H1 (cell line): Measurements from ENCODE around the gene CYP11A1. TPM values are rescaled to one million over a fixed set of nuclear protein-coding genes. Genes with fewer than 3 reads are reported as not detected.
A peak's percentile ranks its signal among the peaks of the same experiment; 100 is the strongest.

Experiments
- CTCF ChIA-PET: fragments of 300-600 bp; sonication (Branson Sonifier 250); formaldehyde crosslinking; loops from one replicate; lab custom pipeline; 2021; ENCODE audit not compliant: partially characterized antibody; lab: Charles Lee
- POLR2A ChIA-PET: fragments of 300-600 bp; sonication (Branson Sonifier 250); formaldehyde crosslinking; loops from one replicate; lab custom pipeline; 2021; ENCODE audit warnings: inconsistent platforms; ENCODE audit not compliant: partially characterized antibody; lab: Charles Lee
- DNase-seq, 2 experiments: peaks; one replicate each; pipeline versions ENCODE4 v3.0.0 to v3.0.0-alpha.2; 2010 to 2022; ENCODE audit warnings: low spot score in 2 of 2, low read depth in 1 of 2, mixed read lengths in 1 of 2
- FAIRE-seq: peaks from 2 replicates; lab custom pipeline; 2011; peaks lifted over from hg19 to GRCh38; lab: Jason Lieb, UNC
- H2AFZ ChIP-seq: 2 replicates; pipeline ENCODE4 v1.8.1; 2012; ENCODE audit warnings: low read length, inconsistent platforms
- H2AK5ac ChIP-seq: 2 replicates; pipeline ENCODE4 v1.6.1; 2013; ENCODE audit warnings: low read depth, low read length
- H2BK120ac ChIP-seq: replicated peaks from 2 replicates; pipeline ENCODE3; 2013; ENCODE audit warnings: low read depth, low read length, inconsistent platforms
- H2BK12ac ChIP-seq: 2 replicates; pipeline ENCODE4 v1.6.1; 2013; ENCODE audit warnings: low read depth, low read length
- H2BK15ac ChIP-seq: 2 replicates; pipeline ENCODE4 v1.6.1; 2013; ENCODE audit warnings: low read length
- H2BK20ac ChIP-seq: 2 replicates; pipeline ENCODE4 v1.6.1; 2013; ENCODE audit warnings: low read length
- H2BK5ac ChIP-seq: 2 replicates; pipeline ENCODE4 v1.6.1; 2013; ENCODE audit warnings: low read depth, low read length
- H3K14ac ChIP-seq: 2 replicates; pipeline ENCODE4 v1.6.1; 2013; ENCODE audit warnings: inconsistent platforms; ENCODE audit not compliant: insufficient read length
- H3K18ac ChIP-seq: 2 replicates; pipeline ENCODE4 v1.6.1; 2013; ENCODE audit warnings: low read length; ENCODE audit errors: extremely low read depth
- H3K23ac ChIP-seq: 2 replicates; pipeline ENCODE4 v1.6.1; 2013; ENCODE audit warnings: inconsistent platforms; ENCODE audit not compliant: insufficient read length
- H3K23me2 ChIP-seq: 2 replicates; pipeline ENCODE4 v1.6.1; 2013; ENCODE audit warnings: low read depth, low read length
- H3K27ac ChIP-seq: 2 replicates; pipeline ENCODE4 v1.6.1; 2011; ENCODE audit warnings: low read depth, low read length, inconsistent platforms
- H3K27me3 ChIP-seq, 4 experiments: replicated peaks in 1 of 4; 1 replicate in 1 of 4; 2 replicates in 3 of 4; pipeline versions ENCODE4 v1.6.1 to v1.8.1; 2011 to 2013; ENCODE audit warnings: low read length in 3 of 4, mild to moderate bottlenecking in 3 of 4, inconsistent platforms in 2 of 4, mixed read lengths in 2 of 4, moderate library complexity in 1 of 4; ENCODE audit not compliant: control insufficient read depth in 3 of 4, insufficient read depth in 3 of 4; ENCODE audit errors: extremely low read depth in 1 of 4
- H3K36me3 ChIP-seq, 4 experiments: 2 replicates each; pipeline versions ENCODE4 v1.6.1 to v1.8.1; 2011 to 2013; ENCODE audit warnings: mild to moderate bottlenecking in 4 of 4, low read length in 3 of 4, moderate library complexity in 2 of 4, control low read depth in 1 of 4, inconsistent platforms in 1 of 4; ENCODE audit not compliant: insufficient read depth in 4 of 4, control insufficient read depth in 2 of 4
- H3K4ac ChIP-seq: replicated peaks from 2 replicates; pipeline ENCODE3; 2013; ENCODE audit warnings: low read length, low read depth, mixed read lengths, inconsistent platforms; ENCODE audit not compliant: insufficient read length
- H3K4me1 ChIP-seq, 4 experiments: replicated peaks in 1 of 4; 1 replicate in 1 of 4; 2 replicates in 3 of 4; pipeline versions ENCODE4 v1.6.1 to v1.8.1; 2011 to 2013; ENCODE audit warnings: low read length in 3 of 4, inconsistent platforms in 2 of 4, mixed read lengths in 1 of 4; ENCODE audit not compliant: insufficient read depth in 4 of 4, control insufficient read depth in 3 of 4
- H3K4me2 ChIP-seq, 2 experiments: 2 replicates each; pipeline versions ENCODE4 v1.6.1 to v1.8.1; 2011 to 2013; ENCODE audit warnings: low read depth in 2 of 2, low read length in 2 of 2, control low read depth in 1 of 2, inconsistent platforms in 1 of 2, mild to moderate bottlenecking in 1 of 2; ENCODE audit not compliant: insufficient read depth in 1 of 2
- H3K4me3 ChIP-seq, 4 experiments: fragments of 200-600, 300-600 bp in 1 of 4; sonication (generic), shearing (Covaris generic), sonication (Bioruptor Twin) in 1 of 4; 2 replicates each; pipeline versions ENCODE4 v1.5.1 to v1.8.1; 2011 to 2016; ENCODE audit warnings: low read length in 4 of 4, low read depth in 3 of 4, control low read depth in 2 of 4, inconsistent platforms in 2 of 4, mild to moderate bottlenecking in 2 of 4, mixed read lengths in 1 of 4, moderate library complexity in 1 of 4; ENCODE audit not compliant: insufficient read depth in 2 of 4; ENCODE audit errors: extremely low read depth in 1 of 4
- H3K56ac ChIP-seq: replicated peaks from 2 replicates; pipeline ENCODE3; 2013; ENCODE audit warnings: low read depth, mild to moderate bottlenecking, mixed read lengths, low read length, inconsistent platforms; ENCODE audit not compliant: insufficient read length
- H3K79me1 ChIP-seq: 2 replicates; pipeline ENCODE4 v1.6.1; 2013; ENCODE audit warnings: low read depth, low read length, control low read depth
- H3K79me2 ChIP-seq, 2 experiments: 2 replicates each; pipeline versions ENCODE4 v1.6.1 to v1.8.1; 2012 to 2013; ENCODE audit warnings: low read length in 2 of 2, mild to moderate bottlenecking in 2 of 2, inconsistent platforms in 1 of 2; ENCODE audit not compliant: insufficient read depth in 2 of 2, control insufficient read depth in 1 of 2
- H3K9ac ChIP-seq, 4 experiments: replicated peaks in 1 of 4; 1 replicate in 1 of 4; 2 replicates in 3 of 4; pipeline versions ENCODE4 v1.6.1 to v1.8.1; 2011 to 2013; ENCODE audit warnings: low read depth in 3 of 4, low read length in 3 of 4, control low read depth in 2 of 4, mild to moderate bottlenecking in 2 of 4, moderate library complexity in 2 of 4, inconsistent platforms in 1 of 4; ENCODE audit errors: extremely low read depth in 1 of 4
- H3K9me3 ChIP-seq, 2 experiments: 2 replicates each; pipeline versions ENCODE4 v1.6.1 to v1.8.1; 2012 to 2013; ENCODE audit warnings: mild to moderate bottlenecking in 2 of 2, moderate library complexity in 2 of 2, control low read depth in 1 of 2, inconsistent platforms in 1 of 2, low read depth in 1 of 2, low read length in 1 of 2, mixed read lengths in 1 of 2; ENCODE audit not compliant: insufficient read depth in 2 of 2
- H4K20me1 ChIP-seq, 2 experiments: replicated peaks in 1 of 2; 2 replicates each; pipeline versions ENCODE3 to v1.8.1; 2011 to 2013; ENCODE audit warnings: inconsistent platforms in 2 of 2, low read length in 2 of 2, mild to moderate bottlenecking in 1 of 2; ENCODE audit not compliant: insufficient read depth in 2 of 2, control insufficient read depth in 1 of 2
- H4K5ac ChIP-seq: 2 replicates; pipeline ENCODE4 v1.6.1; 2013; ENCODE audit warnings: low read length, low read depth, mixed read lengths, inconsistent platforms; ENCODE audit not compliant: insufficient read length
- H4K8ac ChIP-seq: 2 replicates; pipeline ENCODE4 v1.8.0; 2013; ENCODE audit warnings: mild to moderate bottlenecking, moderate library complexity, low read length, inconsistent platforms; ENCODE audit not compliant: insufficient read depth; ENCODE audit errors: extremely low read depth
- H4K91ac ChIP-seq: replicated peaks from 2 replicates; pipeline ENCODE3; 2013; ENCODE audit warnings: low read length, mixed read lengths, inconsistent platforms; ENCODE audit not compliant: insufficient read length
- ASH2L ChIP-seq: fragments of 200-600, 300-600 bp; sonication (generic); IDR thresholded peaks from one replicate; pipeline ENCODE4 v1.7.1; 2017; ENCODE audit warnings: low read length
- EZH2 ChIP-seq: fragments of 200-600 bp; sonication (generic); IDR thresholded peaks from 2 replicates; pipeline ENCODE4 v1.7.1; 2012; ENCODE audit warnings: low read depth, mild to moderate bottlenecking, moderate library complexity, low read length, inconsistent platforms; ENCODE audit not compliant: severe bottlenecking
- KDM1A ChIP-seq: fragments of 200-600, 300-600 bp; sonication (generic); IDR thresholded peaks from 2 replicates; pipeline ENCODE4 v1.7.1; 2016; ENCODE audit warnings: mild to moderate bottlenecking, low read length, borderline replicate concordance
- RAD21 ChIP-seq, 2 experiments: IDR thresholded peaks in 1 of 2; conservative IDR thresholded peaks in 1 of 2; 2 replicates each; pipeline ENCODE4 v1.6.1; 2011; ENCODE audit warnings: low read depth in 2 of 2, low read length in 2 of 2, improper control_type of control experiment in 1 of 2, inconsistent platforms in 1 of 2, mild to moderate bottlenecking in 1 of 2, moderate library complexity in 1 of 2
- SIN3A ChIP-seq, 2 experiments: IDR thresholded peaks in 1 of 2; conservative IDR thresholded peaks in 1 of 2; 2 replicates each; pipeline ENCODE4 v1.6.1; 2011 to 2012; ENCODE audit warnings: low read length in 2 of 2, improper control_type of control experiment in 1 of 2, low read depth in 1 of 2, mild to moderate bottlenecking in 1 of 2
- WGBS, 2 experiments: shearing (Covaris generic) in 1 of 2; methylation state at CpG; one replicate each; pipeline versions ENCODE4 v1.1.6 to v1.1.7; 2013 to 2015; ENCODE audit warnings: low lambda C conversion rate in 2 of 2, mixed read lengths in 2 of 2, inconsistent platforms in 1 of 2, low coverage in 1 of 2, missing lambda C conversion rate in 1 of 2; ENCODE audit not compliant: insufficient replicate concordance in 2 of 2, insufficient coverage in 1 of 2, insufficient read length in 1 of 2; ENCODE audit errors: extremely low coverage in 1 of 2, missing lambda C conversion rate in 1 of 2; 5-methylcytosine and 5-hydroxymethylcytosine counted together
- polyA plus RNA-seq, 7 experiments: library from polyadenylated mRNA; depleted of rRNA in 3 of 7; stranded (reverse) in 5 of 7; unstranded in 2 of 7; fragments of >200 nt in 5 of 7; fragments of 200-250 nt in 2 of 7; gene quantifications; 1 replicate in 5 of 7; 2 replicates in 1 of 7; 4 replicates in 1 of 7; pipeline versions ENCODE4 v1.2.1 to v1.2.3, GENCODE V29; 2011 to 2013; ENCODE audit warnings: missing spikeins in 2 of 7, mixed read lengths in 2 of 7
- total RNA-seq: library from RNA; stranded (reverse); fragmentation: NEBNext Ultra II Directional; extraction: Animal tissue kit (Norgen Biotek cat#: 25700); gene quantifications from 2 replicates; pipeline ENCODE4 v1.2.1, GENCODE V29; 2021
- TF ChIP-seq, protein P1 (sequence below), 3 experiments: IDR thresholded peaks; 1 replicate in 2 of 3; 2 replicates in 1 of 3; pipeline versions ENCODE4 v1.5.1 to v1.6.1; 2011; ENCODE audit warnings: low read length in 3 of 3, mild to moderate bottlenecking in 3 of 3, inconsistent platforms in 2 of 3, low read depth in 1 of 3, moderate library complexity in 1 of 3; ENCODE audit not compliant: insufficient read depth in 1 of 3; ENCODE audit errors: control extremely low read depth in 1 of 3
- TF ChIP-seq, protein P2 (sequence below): IDR thresholded peaks from 2 replicates; pipeline ENCODE4 v1.6.1; 2012; ENCODE audit warnings: inconsistent platforms

Gene CYP11A1
- total and polyA plus RNA-seq, 2 of the 8 experiments (the other 6 are each of a cell fraction or from before 2014, with no cell fraction given), result 1.9 to 7.2 TPM

DNA sequence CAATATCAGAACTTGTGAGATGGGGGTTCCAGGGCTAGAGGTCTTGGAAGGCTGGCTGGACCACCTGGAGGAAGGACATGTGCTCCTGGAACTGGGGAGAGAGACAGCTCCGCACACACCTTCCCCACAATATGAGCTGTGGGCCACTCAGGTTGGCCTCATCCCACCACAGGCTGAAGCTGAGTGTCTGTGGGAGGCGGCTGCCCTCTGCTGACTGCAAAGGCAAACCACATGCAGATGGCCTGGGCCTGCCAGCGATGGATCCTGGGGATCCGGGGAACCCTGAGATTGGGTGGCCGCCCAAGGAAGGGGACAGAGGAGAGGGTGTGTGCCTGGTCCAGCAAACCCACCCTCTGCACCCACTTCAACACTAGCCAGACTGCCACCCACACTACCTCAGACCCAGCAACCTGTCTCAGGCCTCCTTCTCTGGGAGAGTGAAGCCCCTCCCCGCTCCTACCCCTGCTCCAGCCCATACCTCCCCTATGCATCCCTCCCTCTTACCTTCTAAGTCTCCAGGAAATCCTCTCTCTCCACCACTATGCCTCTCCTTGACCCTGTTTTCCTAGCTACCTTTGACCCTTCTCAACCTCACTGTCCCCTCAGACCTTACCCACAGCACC, 44.8 kb downstream of the CYP11A1 start:
- Histone ChIP-seq H3K36me3 (no peaks in the 10 kb centered on the region), H2BK15ac (peak overlapping the region; percentile 88; the same call in 1 of the 2 replicates), H2AK5ac (no peak overlapping the region), H3K27ac (no peak overlapping the region), H3K79me1 (no peaks in the 10 kb centered on the region), H3K4me1 (peaks cover 3 to 25% (median 18%) of the 10 kb centered on the region in 4 experiments), H3K14ac (no peak overlapping the region), H3K79me2 (no peaks in the 10 kb centered on the region), H3K9ac (no peak overlapping the region), H3K4me3 (no peak overlapping the region), H3K23me2 (no peaks in the 10 kb centered on the region), H2BK12ac (peak overlapping the region; percentile 75; the same call in 1 of the 2 replicates), H3K27me3 (no peaks in the 10 kb centered on the region), H3K9me3 (no peaks in the 10 kb centered on the region; a peak in 1 of 4 replicates), H2BK5ac (no peak overlapping the region), H4K5ac (no peak overlapping the region), H2AFZ (no peak overlapping the region), H3K56ac (no peak overlapping the region), H2BK20ac (0 out of 2 replicates have a peak overlapping the region, but pooled peaks have one; percentile 32), H3K4me2 (no peak overlapping the region), H4K91ac (no peak overlapping the region), H4K8ac (peak overlapping the region; percentile 28), H4K20me1 (no peaks in the 10 kb centered on the region), H3K18ac (no peak overlapping the region; the same call in 1 of the 2 replicates), H2BK120ac (no peak overlapping the region), H3K4ac (no peak overlapping the region), H3K23ac (no peak overlapping the region)
- WGBS, 2 experiments, result 43% methylated on average over 6 of the region's 6 CpGs; no CpG with 5 or more reads in 1 of the 2 experiments
- peak; percentile 78 for FAIRE-seq
- ChIA-PET POLR2A (interaction anchor here (0.9 to 1.0 kb wide), 3 partner anchors 19 to 187 kb away, joined by 3 to 6 read pairs (median 3); no protein-coding TSS in a partner anchor), CTCF (interaction anchor here (0.7 to 18.1 kb wide), 65 partner anchors 11 to 952 kb away, joined by 3 to 353 read pairs (median 5); partner anchors contain the start of genes ISLR2 and PML)
- peak in 1 of 2 experiments; percentile 88 for DNase-seq
- TF ChIP-seq, protein P1, sequence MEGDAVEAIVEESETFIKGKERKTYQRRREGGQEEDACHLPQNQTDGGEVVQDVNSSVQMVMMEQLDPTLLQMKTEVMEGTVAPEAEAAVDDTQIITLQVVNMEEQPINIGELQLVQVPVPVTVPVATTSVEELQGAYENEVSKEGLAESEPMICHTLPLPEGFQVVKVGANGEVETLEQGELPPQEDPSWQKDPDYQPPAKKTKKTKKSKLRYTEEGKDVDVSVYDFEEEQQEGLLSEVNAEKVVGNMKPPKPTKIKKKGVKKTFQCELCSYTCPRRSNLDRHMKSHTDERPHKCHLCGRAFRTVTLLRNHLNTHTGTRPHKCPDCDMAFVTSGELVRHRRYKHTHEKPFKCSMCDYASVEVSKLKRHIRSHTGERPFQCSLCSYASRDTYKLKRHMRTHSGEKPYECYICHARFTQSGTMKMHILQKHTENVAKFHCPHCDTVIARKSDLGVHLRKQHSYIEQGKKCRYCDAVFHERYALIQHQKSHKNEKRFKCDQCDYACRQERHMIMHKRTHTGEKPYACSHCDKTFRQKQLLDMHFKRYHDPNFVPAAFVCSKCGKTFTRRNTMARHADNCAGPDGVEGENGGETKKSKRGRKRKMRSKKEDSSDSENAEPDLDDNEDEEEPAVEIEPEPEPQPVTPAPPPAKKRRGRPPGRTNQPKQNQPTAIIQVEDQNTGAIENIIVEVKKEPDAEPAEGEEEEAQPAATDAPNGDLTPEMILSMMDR (IDR thresholded peaks at IDR 0.05; ENCODE audit: control extremely low read depth in 1 of 3, insufficient read depth in 1 of 3, low read depth in 1 of 3, low read length in 3 of 3), result peak; percentile 96 to 99 (median 97)
- TF ChIP-seq SIN3A (conservative IDR thresholded peaks at IDR 0.05 in 1 of 2, IDR thresholded peaks at IDR 0.05 in 1 of 2; ENCODE audit: low read depth in 1 of 2, low read length in 2 of 2) (no peak), KDM1A (0 out of 2 replicates have a peak, but pooled peaks have one; percentile 8), EZH2 (no peak), ASH2L (no peak), RAD21 (IDR thresholded peaks at IDR 0.05 in 1 of 2, conservative IDR thresholded peaks at IDR 0.05 in 1 of 2; ENCODE audit: low read depth in 2 of 2, low read length in 2 of 2) (peak; percentile 99)
- TF ChIP-seq, protein P2, sequence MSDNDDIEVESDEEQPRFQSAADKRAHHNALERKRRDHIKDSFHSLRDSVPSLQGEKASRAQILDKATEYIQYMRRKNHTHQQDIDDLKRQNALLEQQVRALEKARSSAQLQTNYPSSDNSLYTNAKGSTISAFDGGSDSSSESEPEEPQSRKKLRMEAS, result peak; percentile 64
